Testis (tissue), 2 donors: ENCODE results near the gene MEG3.

Experiments
- CTCF ChIP-seq, 3 experiments: fragments of 450-650 bp in 2 of 3; fragments of 200-600 bp in 1 of 3; sonication (generic) in 1 of 3; IDR thresholded peaks; one replicate each; pipeline ENCODE4 v1.5.1; 2016 to 2019; ENCODE audit warnings: antibody characterized with exemption in 3 of 3, mild to moderate bottlenecking in 2 of 3, moderate library complexity in 1 of 3
- POLR2A ChIP-seq: fragments of 450-650 bp; IDR thresholded peaks from one replicate; pipeline ENCODE4 v1.6.1; 2017; ENCODE audit warnings: antibody characterized with exemption, mild to moderate bottlenecking, moderate library complexity

- TF ChIP-seq CTCF (IDR thresholded peaks at IDR 0.05) (no peak), POLR2A (no peak)
Observed at GRCh38 chr14:100785338-100785615, 40.6 kb upstream of the MEG3 start.
